OCI-LY1 (cell line): ENCODE measurements around the gene FOXA1.

ENCODE experiments used
- EZH2 ChIP-seq: fragments of 200-600 bp; sonication (generic), shearing (Covaris generic); IDR thresholded peaks from 2 replicates; pipeline ENCODE4 v1.8.0; 2017; ENCODE audit warnings: borderline replicate concordance, mixed run types, mild to moderate bottlenecking, antibody characterized with exemption, low read length, moderate library complexity, mixed read lengths
- TF ChIP-seq, protein P1 (sequence below): fragments of 200-600 bp; sonication (generic), shearing (Covaris generic); IDR thresholded peaks from 2 replicates; pipeline ENCODE4 v1.5.1; 2017; ENCODE audit warnings: mild to moderate bottlenecking, antibody characterized with exemption, low read length, moderate library complexity, mixed read lengths

DNA sequence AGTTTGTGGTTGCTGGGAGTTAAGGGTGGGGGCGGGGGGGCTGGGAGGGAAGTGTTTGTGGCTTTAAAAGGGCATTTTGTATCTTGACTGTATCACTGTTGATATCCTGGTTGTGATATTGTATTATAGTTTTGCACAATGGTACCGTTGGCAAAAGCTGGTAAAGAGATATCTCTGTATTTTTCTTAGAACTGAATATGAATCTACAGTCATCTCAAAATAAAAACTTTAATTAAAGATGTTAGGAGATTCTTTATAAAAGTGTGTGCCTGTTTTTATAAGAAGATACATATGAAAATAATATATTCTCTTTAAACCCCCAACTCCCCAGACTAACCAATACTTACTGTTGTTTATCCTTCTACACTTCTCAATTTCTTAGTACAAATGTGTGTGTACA lies 43.5 kb upstream of the FOXA1 start:
- TF ChIP-seq, protein P1, sequence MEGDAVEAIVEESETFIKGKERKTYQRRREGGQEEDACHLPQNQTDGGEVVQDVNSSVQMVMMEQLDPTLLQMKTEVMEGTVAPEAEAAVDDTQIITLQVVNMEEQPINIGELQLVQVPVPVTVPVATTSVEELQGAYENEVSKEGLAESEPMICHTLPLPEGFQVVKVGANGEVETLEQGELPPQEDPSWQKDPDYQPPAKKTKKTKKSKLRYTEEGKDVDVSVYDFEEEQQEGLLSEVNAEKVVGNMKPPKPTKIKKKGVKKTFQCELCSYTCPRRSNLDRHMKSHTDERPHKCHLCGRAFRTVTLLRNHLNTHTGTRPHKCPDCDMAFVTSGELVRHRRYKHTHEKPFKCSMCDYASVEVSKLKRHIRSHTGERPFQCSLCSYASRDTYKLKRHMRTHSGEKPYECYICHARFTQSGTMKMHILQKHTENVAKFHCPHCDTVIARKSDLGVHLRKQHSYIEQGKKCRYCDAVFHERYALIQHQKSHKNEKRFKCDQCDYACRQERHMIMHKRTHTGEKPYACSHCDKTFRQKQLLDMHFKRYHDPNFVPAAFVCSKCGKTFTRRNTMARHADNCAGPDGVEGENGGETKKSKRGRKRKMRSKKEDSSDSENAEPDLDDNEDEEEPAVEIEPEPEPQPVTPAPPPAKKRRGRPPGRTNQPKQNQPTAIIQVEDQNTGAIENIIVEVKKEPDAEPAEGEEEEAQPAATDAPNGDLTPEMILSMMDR = no peak
- no peak for TF ChIP-seq EZH2
